Pons (tissue), 1 donor: ENCODE results near the gene LTBP1.

Source experiments
- DNase-seq: peaks from one replicate; pipeline ENCODE4 v3.0.0-alpha.2; 2016; ENCODE audit warnings: low spot score

LTBP1 gene

DNA sequence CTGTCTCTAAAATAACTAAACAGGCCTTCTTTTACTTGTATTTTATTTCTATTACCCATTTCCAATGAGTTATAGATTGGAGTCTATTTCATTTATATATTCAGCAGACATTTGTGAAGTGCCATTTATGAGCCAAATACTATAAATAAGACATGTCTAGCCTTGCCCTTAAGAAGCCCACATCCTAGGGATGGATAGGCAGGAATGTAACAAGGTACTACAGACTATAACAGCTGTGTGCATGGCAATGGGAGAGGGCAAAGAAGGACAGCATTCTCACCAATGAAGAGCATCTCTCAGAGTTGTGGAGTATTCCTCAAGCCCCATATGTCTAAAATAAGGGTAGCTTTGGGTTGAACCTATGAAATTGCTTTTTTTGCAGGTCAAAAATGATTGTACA lies 367.8 kb downstream of the LTBP1 start:
- DNase-seq, result no peak

DNA sequence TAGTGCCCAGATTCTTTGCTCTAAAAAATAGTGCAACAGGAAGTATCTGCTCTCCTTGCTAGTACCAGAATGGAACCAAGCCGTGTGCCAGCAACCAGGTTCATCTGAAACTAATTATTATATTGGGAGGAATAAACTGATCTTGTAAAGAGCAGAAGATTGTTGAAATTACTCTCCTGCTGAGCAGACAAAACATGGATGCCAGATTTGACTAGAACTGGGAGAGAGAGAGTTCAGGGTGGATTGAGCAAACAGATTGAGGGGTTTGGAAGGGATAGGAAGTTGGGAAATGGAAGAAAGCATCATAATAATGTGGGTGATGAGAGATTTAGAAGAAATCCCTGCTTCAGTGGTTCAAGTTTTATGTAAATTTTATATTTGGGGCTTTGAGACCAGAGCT lies 369.6 kb downstream of the LTBP1 start:
- DNase-seq, result no peak

GRCh38 chr2:33317369-33318007 lies 370.7 kb downstream of the LTBP1 start:
- DNase-seq, result no peak

GRCh38 chr2:33318456-33318855 lies 371.7 kb downstream of the LTBP1 start:
- no peak for DNase-seq

GRCh38 chr2:33320573-33320972 lies 373.8 kb downstream of the LTBP1 start:
- no peak for DNase-seq

- DNase-seq, result no peak
Observed at GRCh38 chr2:33321236-33321771, 374.6 kb downstream of the LTBP1 start.

DNA sequence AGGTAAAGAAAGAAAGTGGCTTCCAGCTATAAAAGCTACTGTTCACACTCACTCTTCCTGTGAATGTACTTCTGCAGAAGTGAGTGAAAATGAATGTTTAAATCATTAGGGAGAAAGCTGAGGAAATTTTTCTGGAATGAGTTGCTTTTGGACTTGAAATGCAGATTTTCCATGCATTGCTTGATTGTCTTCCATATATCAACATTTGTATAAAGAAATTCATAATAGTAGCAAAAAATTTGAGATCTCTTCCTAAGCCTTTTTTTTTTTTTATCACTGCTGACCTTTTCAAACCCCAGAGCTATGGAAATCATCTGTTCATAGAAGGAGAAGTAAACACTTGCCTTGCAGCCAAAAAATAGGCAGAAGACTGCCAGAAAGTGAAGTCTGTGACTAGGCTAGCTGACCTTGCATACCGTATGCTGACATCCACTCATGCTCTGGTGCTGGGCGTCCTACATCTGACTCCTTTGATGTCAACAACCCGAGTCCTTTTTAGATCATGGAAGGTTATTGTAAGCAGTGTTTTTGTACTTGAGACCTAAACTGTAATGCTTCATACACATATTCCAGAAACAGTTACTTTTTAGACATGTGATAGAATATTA lies 375.2 kb downstream of the LTBP1 start:
- peak; percentile 11 for DNase-seq

GRCh38 chr2:33322612-33323011 lies 375.9 kb downstream of the LTBP1 start:
- no peak for DNase-seq

DNA sequence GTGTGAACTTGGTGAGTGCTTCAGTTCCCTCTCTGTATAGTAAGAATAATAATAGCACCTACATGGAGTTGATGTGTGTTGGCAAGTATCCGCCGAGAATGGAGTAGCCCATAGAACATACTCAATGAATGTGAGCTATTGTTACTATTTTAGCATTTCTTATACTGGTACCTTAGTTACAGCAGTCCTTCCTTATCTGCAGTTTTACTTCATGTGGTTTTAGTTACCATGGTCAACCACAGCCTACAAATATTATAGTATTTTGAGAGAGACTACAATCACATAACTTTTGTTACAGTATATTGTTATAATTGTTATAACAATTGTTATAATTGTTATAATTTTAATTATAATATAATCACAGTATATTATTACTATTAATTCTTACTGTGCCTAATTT lies 377.2 kb downstream of the LTBP1 start:
- no peak for DNase-seq

DNA sequence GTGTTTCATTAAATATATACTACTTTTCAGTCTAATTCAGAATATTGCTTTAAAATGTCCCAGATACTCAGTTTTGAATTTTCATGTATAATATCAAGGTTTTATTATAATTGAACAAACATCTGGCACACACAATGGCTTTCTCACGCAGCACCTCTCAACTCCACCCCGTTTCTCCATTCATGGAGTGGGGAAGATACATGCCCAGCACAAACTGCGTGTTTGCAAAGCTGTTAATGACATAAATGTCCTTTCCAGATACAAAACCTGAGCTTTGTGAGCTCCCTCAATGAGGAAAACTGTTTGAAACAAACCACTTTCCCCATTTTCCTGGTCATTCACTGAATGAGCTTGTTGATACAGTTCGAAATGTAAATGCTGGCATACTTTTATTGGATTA lies 379.3 kb downstream of the LTBP1 start:
- no peak for DNase-seq

DNA sequence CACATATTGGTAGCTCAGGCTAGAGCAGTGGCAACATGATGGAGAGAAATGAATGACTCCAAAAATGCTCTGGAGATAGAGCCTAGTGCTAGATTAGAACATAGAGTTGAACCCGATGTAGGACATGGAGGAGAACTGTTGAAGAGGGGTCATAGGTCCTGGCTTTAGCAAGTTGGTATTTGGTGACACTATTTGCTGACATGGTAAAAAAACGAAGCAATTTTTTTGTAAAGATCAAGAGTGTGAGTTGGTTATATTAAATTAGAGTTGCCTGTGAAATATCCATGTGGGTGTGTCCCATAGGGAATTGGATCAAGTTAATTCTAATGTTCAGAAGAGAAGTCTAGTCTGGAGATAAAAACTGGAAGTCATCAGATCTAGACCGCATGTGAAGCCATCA lies 386.7 kb downstream of the LTBP1 start:
- no peak for DNase-seq

DNA sequence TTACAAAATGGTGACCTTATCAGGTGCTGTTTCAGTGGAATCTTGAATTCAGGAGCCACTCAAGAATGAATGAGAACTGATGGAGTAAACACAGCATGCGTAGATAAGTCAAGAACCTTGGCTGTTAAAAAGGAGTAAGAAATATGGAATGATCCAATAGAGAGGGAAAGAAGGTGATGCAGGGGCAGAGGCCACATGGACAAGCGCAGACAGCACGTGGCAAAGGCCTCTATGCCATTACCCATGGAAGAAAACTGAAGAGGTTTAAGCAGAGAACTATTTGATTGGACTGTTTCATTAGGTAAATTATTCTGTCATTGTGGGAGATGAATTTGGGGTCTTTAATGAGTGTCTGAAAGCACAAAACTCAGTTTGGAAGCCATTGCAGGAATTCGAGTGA lies 387.3 kb downstream of the LTBP1 start:
- no peak for DNase-seq

DNA sequence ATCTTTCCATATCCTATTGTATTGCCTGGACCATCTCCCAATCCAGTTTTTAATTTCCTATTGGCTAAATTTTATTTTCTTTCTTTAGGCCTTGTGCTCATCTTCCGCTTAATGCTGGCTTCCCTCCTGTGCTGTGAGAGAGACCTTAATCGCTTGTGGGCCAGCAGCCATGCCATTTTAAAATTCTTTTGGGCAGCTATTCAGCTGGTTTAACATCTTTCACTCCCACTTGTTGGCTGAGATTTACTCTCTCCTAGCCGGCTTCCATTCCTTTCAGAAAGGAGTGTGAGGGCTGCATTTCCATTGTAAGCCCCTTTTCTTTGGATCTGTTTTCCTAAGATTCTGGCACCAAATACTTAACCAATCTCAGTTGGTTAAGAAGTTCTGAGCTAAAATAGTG lies 388.8 kb downstream of the LTBP1 start:
- no peak for DNase-seq

DNA sequence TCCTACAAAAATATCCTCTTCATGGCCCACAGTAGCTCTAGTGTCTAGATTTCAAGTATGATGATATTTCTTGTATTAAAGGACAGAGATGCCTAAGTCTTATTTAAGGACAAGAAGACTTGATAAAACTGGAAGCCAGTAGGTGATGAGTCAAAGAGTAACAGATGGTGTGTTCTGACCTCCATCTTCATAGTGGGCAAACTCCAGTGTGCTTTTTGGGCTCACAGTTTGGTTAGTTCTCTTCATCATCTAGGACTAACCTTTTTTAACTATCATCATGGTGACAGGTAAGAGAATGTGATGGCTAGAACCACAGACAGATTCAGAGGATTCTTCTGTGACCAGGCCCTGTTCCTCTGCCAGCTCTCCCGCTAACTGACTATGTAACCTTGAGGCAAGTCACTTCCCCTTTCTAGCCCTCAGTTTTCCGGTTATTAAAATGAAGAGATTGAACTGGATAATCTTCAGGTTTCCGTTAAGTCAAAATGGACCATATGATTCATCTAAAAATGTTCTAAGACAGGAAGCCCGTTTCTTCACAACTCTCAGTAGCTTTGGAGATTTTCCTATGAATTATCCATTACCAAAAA lies 389.4 kb downstream of the LTBP1 start:
- no peak for DNase-seq

- DNase-seq, result no peak
Observed at GRCh38 chr2:33337385-33337960, 390.7 kb downstream of the LTBP1 start.

- no peak for DNase-seq
Observed at GRCh38 chr2:33337981-33338380, 391.2 kb downstream of the LTBP1 start.

- DNase-seq, result no peak
Observed at GRCh38 chr2:33339269-33339668, 392.5 kb downstream of the LTBP1 start.

- peak; percentile 18 for DNase-seq
Observed at GRCh38 chr2:33340280-33340679, 393.5 kb downstream of the LTBP1 start.

DNA sequence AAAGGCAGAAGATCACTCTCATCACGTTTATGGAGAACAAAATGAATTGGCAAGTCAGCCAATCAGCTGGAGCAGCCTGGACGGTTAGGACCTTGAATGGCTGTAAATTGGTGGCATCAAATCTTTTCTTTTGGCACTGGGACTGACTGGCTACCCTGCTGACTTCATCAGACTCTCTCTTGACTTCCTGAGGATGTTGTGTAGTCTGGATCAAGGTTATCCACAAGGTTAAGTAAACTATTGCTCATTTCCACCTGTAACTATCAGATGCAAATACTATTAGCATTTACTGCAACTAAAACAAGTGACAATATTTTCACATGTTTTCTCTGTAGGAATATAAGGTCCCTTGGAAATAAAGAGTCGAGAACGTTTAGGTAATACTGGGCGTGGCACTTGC lies 395.4 kb downstream of the LTBP1 start:
- no peak for DNase-seq

DNA sequence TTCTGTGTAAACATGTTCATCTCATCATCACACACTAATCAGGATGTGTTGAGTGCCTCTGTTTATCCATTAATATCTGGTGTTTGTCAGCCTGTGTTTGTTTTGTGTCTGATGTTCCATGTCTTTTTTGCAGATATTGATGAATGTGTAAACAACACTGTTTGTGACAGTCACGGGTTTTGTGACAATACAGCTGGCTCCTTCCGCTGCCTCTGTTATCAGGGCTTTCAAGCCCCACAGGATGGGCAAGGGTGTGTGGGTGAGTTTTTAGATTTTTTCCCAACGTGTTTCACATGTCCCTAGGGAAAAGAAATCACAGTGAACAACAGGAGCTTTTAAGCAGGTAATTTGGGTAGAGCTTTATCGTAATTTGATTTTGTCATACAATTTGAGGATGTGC lies 396.0 kb downstream of the LTBP1 start:
- DNase-seq, result no peak

DNA sequence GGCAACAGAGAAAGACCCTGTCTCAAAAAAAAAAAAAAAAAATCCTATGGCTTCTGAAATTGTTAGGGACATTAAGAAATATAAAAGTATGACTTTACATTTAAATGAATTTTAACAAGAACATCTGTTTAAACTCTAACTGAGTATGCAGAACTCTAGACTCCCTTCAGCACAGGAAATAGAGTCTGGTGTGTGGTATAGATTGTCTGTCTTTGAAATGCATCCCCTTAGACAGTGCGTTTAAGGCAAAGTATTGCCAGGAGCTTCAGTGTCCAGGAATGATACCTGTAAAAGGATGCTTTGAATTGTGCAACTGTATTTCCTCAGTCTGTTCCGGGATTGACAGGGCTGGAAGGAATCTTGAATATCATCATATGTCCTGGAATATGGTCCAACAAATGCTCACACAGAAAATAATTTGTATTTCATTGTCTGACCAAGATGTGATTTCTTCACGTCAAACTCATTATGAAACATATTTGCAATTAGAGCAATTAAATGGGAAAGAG lies 396.7 kb downstream of the LTBP1 start:
- DNase-seq, result no peak

DNA sequence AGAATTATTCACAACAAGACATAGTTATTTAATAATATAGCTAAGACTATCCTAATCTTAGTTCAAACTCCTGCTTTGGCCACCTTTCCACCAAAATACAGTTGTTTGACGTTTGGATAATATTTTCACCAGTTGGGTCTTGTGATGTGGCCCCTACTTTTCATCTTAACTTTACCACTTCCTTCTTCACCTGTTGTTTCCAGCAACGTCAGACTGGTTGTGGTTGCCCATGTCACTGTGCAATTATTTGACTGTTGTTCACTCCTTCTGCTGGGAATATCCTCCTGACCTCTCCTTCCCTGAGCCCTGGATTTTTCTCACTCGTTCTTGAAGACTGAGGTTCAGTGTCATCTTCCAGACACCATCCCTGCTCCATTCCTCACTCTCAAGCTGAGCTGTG lies 397.5 kb downstream of the LTBP1 start:
- no peak for DNase-seq

- DNase-seq, result no peak
Observed at GRCh38 chr2:33347856-33348255, 401.1 kb downstream of the LTBP1 start.
